GM21737 (cell line): Measurements from ENCODE around the gene WDR70.
"Not testable (repeated sequence)": the region's sequence is repeated elsewhere in the genome, so short reads cannot be mapped to it uniquely, and the experiment has no call there.

Experiments used
- ATAC-seq: cut with Tn5 transposase; IDR thresholded peaks from one replicate; pipeline ENCODE4 v1.9.1; 2021; ENCODE audit warnings: mild to moderate bottlenecking, moderate library complexity; ENCODE audit not compliant: unreplicated experiment

The WDR70 gene

DNA sequence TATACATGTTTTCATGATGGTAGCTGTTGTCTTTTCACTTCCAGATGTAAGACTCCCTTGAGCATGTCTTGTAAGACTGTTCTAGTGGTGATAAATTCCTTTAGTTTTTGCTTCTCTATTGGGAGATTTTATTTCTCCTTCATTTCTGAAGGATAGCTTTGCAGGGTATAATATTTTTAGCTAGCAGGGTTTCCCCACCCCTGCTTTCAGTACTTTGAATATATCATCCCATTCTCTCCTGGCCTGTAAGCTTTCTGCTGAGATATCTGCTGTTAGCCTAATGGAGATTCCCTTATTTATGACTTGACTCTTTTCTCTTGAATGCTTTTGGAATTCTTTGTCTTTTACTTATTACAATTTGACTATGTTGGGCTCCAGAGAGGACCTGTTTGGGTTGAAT is 249.8 kb downstream of the WDR70 start:
- no peak for ATAC-seq

DNA sequence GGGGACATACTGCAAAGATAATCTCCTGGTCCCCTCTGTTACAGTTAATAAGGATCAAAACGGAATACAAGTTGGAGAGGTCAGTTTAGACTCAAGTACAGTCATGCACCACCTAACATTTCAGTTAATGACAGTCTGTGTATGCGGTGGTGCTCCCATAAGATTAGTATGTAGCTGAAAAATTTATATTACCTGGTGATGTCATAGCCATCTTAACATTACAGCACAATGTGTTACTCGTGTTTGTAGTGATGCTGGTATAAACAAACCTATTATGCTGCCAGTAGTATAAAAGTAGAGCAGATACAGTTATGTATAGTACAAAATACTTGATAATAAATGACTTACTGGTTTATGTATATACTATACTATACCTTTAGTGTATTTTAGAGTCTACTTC is 252.8 kb downstream of the WDR70 start:
- ATAC-seq = no peak

DNA sequence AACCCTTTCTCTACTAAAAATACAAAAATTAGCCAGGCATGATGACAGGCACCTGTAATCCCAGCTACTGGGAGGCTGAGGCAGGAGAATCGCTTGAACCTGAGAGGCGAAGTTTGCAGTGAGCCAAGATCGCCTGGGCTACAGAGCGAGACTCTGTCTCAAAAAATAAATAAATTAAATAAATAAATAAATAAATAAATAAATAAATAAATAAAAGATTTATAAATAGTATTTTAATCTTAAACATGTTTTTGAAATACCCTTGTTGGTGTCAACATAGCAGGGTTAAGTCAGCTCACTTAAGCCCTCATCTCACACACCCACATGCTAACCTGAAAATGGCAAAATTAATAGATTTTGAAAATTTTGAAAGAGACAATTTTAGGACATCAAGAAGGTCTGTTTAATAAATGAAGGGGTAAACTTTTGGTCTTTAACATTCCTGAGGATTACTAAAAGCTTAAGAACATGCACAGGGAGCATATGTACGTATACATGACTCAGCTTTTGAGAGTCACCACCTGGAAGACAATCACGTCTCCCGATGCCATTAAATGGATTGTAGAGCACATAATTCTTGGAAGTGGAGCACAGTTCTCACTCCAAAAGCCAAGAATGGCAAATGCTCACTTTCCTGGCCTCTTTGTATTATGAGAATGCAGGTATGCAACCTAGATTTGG is 258.2 kb downstream of the WDR70 start:
- no peak for ATAC-seq

DNA sequence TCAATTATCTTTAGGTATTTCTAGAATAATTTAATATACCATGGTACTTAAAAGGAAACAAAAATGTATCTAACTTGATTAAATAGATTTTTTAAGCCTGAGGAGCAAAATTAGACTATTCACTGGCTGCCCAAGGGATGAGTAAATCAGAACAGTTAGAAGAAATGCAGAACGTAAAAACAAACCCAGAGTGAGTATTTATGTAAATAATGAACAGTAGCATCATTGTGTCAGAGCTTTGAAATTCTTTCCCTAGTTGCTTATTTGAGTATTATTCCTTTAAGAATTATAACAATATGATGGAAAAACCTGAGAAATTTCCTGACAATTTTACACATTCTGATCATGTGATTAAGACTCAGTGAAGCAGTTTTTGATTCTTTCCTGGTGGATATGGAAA is 259.8 kb downstream of the WDR70 start:
- ATAC-seq = no peak

DNA sequence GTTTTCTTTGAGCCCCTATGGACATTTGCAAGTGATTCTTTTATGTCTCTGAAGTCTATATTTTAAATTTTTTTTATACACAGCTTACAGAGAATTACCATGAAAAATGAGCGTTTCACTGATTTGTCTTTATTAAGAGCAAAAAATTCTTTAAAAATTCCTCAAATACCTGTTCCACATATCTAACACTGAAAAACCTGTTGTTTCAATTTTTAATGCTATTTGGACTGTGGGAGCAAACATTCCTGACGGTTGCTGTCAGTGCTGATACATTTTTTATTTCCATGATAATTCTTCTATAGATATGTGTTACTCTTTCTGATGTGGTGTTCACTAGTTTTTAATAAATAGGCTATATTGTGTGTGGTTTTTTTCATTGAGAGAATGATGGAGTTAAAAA is 261.0 kb downstream of the WDR70 start:
- ATAC-seq = no peak

DNA sequence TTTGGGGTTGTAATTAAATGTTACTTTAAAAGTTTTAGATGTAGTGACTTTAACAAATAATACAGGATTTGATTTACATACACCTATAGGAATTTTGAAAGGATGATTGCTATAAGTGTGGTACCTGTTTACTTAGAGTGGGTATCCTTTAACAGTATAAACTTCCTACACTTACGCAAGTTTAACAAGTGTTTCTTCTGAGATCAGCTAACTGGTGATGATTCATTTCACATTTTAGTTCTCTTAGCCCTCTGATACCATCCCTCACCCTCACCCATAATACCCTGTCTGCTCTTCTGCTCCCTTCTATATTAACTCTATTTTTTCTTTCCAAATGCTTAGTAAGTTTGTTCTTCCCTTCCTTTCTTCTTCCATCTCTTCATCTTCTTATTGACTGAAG is 262.8 kb downstream of the WDR70 start:
- ATAC-seq = no peak

DNA sequence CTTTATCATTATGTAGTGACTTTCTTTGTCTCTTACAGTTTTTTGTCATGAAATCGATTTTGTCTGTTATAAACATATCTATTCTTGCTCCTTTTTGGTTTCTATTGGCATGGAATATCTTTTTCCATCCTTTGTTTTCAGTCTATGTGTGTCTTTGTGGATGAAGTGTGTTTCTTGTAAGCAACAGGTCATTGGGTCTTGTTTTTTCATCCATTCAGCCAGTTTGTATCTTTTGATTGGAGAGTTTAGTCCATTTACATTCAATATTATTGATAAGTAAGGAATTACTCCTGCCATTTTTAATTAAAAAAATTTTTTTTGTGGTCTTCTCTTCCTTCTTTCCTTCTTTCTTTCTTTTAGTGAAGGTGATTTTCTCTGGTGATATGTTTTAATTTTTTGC is 266.6 kb downstream of the WDR70 start:
- ATAC-seq = no peak

GRCh38 chr5:37654566-37654965 is 275.4 kb downstream of the WDR70 start:
- not testable (repeated sequence) for ATAC-seq

DNA sequence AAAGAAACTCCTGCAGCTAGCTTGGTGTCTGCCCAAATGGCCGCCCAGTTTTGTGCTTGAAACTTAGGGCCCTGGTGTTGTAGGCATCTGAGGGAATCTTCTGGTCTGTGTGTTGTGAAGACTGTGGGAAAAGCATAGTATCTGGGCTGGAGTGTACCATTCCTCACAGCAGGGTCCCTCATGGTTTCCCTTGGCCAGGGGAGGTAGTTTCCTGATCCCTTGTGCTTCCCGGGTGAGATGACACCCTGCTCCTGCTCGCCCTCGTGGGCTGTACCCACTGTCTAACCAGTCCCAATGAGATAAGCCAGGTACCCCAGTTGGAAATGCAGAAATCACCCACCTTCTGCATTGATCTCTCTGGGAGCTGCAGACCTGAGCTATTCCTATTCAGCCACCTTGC is 277.9 kb downstream of the WDR70 start:
- ATAC-seq = no peak

DNA sequence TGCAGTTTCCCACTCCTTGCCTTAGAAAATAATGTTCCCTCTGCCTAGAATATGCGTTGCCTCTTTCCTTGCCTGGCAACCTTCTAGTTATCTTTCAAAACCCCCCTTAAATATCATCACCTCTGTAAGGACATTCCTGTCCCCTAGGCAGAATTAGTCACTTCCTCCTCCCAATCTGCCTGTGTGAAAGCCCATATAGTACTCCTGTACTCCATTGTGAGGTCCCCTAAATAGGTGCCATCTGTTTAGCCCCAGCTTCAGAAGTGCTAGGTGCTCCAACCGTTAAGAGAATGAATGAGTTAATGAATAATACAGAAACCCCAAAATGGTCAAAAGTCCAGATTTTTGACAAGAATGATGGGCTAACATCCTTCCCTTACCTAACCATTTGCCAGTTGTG is 279.3 kb downstream of the WDR70 start:
- no peak for ATAC-seq

GRCh38 chr5:37660319-37660718 is 281.2 kb downstream of the WDR70 start:
- ATAC-seq = no peak

- ATAC-seq = no peak
These were observed 282.3 kb downstream of the WDR70 start for GRCh38 chr5:37661227-37661920.

DNA sequence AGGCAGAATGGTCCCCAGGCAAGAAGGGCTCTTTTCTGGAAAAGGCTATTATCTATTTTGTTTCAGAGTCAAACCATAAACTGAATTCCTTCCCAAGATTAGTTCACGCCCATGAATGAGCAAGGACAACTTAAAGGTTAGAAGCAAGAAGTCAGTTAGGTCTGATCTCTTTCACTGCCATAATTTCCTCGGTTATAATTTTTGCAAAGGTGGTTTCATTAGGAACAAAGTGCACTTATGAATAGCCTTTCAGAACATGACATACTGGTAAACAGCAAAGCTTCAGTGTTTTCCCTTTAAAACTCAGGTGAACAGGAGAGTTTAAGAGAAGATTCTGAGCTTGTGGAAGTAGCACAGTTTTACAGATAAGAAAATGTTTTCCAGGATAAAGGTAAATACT is 282.8 kb downstream of the WDR70 start:
- ATAC-seq = no peak

GRCh38 chr5:37662362-37662761 is 283.2 kb downstream of the WDR70 start:
- ATAC-seq = no peak

DNA sequence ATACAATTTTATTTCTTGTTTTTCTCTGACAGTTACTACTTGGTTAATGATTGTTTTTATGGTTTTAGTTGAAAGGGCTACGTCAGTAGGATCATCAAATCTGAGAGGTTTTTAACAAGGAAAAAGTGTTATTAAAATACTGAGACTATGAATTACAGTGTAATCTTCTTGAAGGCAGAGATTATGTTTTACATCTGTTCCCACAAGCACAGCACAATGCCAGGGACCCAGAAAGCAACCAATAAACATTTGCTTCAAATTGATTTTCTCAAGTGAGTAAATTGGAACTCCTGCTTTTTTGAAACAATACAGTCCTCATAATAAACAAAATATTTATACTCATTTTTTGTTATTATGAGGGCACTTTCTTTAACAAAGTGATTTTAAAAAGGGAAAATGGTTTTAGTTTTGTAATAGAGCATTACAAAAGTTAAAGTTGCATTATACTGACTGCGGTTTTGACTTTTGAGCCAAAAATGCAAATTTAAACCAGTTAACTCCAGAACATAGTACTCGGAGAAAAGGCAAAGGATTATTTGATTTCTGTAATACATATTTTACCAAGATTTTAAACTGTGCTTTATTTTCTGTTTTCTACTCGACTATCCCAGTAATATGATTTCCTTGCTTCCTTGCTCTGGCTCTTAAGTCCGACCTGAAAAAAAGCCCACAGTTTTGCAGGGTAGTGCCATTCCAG is 283.8 kb downstream of the WDR70 start:
- ATAC-seq = no peak

DNA sequence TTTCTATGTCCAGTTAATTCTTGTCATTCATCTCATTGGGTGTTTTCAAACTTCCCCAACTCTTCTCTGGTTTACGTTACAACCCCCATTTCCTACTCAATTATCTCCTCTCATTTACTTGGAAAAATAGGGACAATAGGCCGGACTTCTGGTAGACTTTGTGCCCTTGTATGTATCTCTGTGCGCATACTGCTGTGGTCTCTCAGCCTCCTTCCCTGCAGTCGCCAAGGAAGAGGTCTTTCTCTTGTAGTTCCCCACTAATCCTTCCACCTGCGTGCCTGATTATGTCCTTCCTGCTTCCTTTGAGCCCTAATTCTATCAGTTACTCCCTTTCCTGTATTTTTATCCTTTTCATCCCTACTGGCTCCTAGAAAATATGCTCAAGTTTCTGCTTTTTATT is 284.4 kb downstream of the WDR70 start:
- no peak for ATAC-seq

DNA sequence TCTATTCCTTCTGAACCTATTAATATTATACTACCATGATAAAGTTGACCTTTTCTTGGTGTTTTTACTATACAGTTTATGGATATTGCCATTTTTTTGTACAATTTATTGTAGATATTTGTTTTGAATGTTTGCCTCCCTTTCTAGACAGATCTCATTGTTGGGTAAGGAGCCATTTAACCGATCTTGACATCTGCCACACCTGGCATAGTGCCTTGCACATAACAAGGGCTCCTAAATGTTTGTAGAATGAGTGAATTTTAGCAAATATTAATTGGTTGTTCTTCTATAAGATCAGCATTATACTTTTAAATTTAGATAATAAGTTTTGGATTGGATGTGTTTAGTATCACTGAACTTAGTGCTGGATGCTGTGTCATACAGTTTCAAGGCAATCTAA is 285.4 kb downstream of the WDR70 start:
- no peak for ATAC-seq

DNA sequence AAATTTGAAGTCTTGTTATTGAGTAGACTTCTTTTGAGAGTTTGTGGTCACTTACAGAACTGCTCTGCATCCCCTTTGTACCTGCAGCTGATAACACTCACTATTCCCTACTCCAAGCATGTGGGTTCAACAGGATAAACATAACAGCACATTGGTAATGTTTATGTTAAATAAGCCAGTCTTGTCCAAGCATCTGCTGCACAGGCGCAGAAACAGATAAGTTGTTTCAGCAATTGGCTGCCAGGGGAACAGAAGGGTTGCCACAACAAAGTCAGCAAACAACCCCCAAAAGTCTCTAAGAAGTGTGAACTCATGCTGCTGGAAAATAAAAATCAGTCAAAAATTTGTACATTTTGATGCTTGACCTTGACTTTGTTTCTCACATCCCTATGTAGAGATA is 286.2 kb downstream of the WDR70 start:
- no peak for ATAC-seq

DNA sequence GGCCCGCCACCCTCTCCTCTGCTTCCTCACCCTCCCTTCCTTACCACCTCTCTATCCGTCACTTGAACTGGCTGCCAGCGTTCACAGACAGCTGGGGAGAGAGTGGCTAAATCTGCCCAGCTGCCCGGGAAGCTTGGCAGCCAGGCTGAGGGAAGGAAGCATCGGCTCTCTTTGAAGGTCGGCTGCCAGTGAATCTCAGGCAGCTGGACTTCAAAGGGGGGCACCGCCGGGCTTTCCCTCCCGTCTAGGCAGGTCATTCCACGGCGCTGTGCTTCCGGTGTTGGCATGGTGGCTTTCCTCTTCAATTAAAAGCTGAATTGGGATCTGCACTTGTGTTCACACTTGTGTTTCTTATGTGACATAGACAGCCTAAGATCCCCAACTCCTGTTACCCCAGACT is 286.8 kb downstream of the WDR70 start:
- ATAC-seq = no peak

- ATAC-seq = no peak
These were observed 288.3 kb downstream of the WDR70 start for GRCh38 chr5:37667430-37667829.

- ATAC-seq = no peak
These were observed 288.7 kb downstream of the WDR70 start for GRCh38 chr5:37667846-37668245.

DNA sequence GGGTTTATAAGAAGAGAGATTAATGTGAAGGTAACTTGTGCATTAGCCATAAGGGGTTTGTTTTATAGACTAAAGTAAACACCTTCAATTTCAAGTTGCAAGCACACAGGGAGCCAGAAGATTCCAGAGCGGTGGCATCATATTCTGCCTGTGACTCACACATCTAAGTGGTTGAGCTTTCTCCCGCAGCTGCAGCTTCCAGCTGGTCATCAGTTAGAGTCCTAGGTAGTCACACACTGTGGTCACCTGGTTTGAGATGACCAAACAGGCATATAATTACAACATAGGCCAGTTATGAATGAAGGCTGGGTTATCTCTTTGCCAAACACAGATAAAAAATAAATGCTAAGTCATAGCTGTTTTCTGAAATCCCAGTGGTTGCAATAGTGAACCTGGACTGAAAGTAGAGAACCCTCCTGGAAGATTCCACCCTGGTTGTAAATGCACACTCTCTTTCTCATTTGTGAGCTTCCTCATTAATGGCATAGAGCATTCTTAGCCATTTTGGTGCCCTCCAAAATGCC is 289.5 kb downstream of the WDR70 start:
- no peak for ATAC-seq
